Measurements from ENCODE around the gene CAV2.

The CAV2 gene

DNA sequence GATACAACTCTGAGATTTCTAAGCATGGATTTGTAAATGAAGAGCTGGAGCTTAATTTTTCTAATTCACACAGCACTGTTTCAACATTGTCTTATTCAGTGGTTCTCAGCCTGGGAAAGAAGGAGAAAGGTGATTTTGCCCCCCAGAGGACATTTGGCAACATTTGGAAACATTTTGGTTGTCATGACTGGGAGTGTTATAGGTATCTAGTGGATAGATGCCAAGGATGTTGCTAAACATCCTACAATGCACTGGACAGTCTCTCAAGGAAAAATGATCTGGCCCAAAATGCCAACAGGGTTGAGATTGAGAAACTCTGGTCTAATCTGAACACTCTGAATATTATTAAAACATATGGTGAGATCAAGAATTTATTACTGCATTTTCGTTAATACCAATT is 3.8 kb upstream of the CAV2 start:
- no peak for DNase-seq (ENCODE audit: low spot score)

DNA sequence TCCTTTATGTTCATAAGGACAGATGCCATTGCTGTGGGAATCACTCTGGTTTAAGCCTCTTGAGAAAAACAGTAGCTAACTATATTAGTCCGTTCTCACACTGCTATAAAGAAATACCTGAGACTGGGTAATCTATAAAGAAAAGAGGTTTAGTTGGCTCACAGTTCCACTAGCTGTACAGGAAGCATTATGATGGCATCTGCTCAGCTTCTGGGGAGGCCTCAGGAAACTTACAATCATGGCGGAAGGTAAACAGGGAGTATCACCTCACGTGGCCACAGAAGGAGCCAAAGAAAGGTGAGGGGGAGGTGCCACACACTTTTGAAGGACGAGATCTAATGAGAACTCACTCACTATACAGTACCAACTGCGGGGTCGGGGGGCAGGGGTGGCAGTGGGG is 2.9 kb upstream of the CAV2 start:
- no peak for DNase-seq (ENCODE audit: low spot score)

DNA sequence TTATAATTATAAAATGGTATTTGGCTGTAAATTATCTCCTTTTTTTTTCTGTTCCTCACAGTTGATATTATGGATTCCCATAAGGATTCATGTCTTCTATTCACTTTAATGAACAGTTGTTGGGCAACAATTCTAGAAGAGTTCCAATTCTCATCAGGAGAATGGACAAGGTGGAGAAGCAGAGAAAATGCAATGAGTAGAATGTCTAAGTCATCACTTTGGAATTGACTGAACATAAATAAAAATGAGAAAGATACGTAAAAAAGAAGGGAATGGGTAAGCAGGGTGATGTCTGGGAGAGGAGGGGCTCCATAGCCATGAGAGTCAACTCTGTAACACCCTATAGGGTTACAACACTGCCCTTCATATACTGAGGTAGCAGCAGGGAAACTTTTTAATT is 1.8 kb upstream of the CAV2 start:
- no peak for DNase-seq (ENCODE audit: low spot score)

DNA sequence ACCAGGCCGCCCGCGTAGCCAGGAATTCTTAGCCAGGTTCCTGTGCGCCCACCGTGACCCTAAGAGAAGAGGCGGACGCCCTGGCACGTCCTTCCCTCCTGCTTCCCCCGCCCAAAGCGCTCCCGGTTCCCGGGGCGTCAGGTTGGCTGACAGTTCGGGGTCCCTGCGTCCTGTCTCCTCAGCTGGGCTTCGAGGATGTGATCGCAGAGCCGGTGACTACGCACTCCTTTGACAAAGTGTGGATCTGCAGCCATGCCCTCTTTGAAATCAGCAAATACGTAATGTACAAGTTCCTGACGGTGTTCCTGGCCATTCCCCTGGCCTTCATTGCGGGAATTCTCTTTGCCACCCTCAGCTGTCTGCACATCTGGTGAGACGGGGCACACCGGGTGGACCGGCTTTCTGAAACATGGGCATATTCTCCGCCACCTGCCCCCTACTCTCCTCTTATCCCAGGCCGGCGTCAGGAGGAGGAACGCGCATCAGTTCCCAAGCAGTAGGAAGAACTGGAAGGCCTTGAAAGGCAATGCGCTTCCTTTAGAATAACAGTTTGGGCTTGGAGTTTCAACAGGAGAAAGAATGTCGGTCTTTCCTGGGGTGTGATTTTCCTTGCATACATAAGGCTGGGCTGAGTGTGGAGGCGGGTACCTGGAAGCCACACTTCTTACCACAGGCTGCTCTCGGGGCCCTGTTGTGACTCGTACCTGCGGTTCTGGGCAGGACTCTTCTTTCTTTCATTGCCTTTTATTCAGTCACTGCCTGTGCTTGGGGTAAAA is 728 bp downstream of the CAV2 start:
- peak; percentile 38 for DNase-seq (ENCODE audit: low spot score)

DNA sequence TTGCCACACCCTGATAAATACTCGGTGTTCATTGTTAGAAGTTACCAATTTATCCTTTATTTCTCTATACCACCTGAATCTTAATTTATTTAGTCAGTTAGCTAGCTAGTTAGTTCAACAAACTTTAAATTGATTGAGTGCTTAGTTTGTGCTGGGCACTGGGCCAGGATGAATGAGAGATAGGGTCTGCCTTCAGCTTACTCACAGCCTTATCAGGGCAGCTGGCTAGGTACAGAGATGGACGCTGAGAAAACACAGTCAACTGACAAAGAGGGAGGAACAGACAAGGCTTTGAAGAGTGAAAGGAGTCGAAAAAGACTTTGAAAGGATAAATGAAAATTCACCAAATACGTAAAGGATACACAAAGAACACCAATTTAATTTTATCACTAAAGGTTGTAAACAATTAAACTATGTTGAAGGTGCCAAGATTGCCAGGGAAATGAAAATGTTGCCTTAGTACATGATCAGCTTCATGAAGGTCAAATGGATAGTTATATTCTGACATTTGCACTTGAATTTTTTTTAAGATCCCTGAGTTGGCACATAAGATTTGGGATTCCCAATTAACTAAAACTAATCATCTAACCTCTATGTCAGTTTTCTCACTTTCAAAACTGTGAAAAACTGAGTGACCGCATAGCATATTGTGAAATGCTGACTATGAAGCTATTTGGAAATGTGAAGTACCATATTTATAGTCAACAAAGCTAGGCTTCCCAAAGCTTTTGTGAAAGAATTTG is 2.1 kb downstream of the CAV2 start:
- no peak for DNase-seq (ENCODE audit: low spot score)

DNA sequence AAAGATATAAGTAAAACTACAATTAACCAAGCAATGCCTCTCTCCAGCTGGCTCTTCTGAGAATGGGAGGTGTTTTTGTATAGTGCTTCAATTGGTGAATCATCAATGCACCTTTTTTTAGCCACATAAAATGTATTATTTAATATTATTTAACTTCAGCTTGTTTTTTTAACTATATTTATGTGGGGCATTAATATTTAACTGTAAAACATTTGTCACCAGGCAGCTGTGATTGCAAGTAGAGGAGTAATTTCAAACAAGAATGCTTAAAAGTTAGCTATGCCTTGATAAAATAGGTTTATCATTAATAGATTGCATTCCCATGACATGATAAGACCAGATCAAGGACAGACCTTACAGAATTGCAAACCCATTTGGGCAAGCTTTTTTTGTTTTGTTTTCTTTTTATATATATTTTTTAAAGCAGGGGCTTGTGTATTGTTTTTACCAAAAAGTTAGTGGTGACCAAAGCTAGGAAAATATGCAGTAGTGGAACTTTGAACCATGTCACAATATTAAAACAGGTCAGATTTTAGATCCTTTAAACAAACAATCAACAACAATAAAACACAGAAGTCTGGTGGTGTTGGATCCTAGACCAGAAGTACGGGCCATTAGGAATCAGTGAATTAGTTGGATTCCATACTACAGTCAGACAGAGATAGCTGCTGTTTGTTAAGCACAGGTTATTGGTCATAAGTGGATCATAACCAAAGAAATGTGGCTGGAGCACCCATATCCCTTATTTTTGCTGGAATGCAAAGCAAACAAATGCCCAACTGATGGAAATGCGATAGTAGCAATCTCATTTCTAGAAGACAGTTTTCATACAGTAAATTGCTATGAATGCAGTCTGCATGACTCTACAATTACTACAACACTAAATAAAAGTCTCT is 2.9 kb downstream of the CAV2 start:
- DNase-seq (ENCODE audit: low spot score): no peak

DNA sequence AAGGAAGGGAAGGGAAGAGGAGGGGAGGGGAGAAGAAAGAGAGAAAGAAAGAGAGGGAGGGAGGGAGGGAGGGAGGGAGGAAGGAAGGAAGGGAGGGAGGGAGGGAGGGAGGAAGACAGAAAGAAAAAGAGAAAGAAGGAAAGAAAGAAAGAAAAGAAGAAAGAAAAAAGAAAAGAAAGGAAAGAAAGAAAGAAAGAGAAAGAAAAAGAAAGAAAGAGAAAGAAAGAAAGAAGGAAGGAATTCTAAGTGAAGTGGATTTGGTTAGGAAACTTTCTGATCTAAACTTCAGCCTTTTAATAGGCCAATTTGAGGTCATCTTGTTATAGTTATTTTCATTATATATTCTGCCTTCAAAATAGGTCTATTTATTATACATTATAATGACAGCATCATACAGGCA is 4.3 kb downstream of the CAV2 start:
- DNase-seq (ENCODE audit: low spot score): no peak

DNA sequence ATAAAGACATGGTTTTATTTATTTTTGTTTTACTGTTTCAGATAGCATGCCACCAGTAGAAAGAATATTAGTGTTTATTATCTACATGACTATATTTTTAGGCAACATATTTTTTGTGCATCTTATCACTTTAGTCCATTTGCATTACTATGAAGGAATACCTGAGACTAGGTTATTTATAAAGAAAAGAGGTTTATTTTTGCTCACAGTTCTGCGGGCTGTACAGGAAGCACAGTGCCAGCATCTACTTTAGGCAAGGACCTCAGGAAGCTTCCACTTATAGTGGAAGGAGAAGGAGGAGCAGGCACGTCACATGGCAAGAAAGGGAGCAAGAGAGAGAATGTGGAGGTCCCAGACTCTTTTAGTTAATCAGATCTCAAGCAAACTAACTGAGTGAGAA is 5.7 kb downstream of the CAV2 start:
- no peak for DNase-seq (ENCODE audit: low spot score)

DNA sequence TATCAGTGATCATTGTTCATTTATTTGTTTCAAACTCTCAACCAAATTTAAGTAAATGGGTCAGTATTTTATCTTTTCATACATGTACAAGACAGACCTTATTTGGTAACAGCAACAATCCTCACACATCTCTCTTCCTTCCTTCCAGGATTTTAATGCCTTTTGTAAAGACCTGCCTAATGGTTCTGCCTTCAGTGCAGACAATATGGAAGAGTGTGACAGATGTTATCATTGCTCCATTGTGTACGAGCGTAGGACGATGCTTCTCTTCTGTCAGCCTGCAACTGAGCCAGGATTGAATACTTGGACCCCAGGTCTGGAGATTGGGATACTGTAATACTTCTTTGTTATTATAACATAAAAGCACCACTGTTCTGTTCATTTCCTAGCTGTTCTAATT is 6.3 kb downstream of the CAV2 start:
- no peak for DNase-seq (ENCODE audit: low spot score)

DNA sequence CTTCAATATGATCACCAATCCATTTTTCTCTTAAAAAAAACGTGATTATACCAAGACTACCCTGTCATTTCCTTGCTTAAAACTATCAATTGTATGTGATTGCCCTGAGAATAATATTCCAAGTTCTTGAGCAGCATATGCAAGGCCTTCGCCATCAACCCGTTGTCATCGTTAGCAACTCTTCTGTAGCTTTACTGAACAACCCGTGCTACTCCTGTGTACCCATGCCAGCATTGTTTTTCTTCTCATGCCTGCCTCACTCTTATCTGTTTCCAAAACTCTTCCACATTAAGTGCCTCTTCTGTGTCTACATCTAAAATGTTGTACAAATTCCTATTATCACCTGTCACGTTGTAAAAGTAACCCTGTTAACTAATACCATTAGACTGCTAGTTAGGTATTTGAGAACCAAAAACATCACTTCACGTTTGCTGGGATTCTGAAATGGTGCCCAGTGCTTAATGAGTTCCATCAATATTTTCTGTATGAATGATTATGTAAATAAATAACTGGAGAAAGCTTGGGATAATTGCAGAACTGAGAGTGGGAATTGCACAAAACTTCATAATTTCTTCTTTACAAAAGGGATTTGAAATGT is 10.5 kb downstream of the CAV2 start:
- DNase-seq (ENCODE audit: low spot score): no peak

DNA sequence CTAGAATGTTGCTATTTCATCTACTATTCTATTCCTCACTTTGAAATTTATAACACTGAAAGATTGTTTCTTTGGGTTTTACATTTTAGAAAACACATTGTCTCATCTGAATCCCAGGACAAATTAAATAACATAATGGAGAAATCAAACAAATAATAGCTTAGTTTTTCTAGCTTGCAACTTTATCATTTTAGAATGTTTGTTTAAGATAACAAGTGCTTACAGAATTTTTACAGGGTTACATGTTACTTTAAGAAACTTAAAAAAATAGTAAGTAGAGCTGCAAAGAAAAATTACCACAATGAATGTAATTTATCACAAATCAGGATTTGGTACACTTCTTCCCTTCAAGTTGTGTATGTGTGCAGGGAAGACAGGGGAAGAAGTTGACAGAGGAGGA is 11.3 kb downstream of the CAV2 start:
- DNase-seq (ENCODE audit: low spot score): no peak

DNA sequence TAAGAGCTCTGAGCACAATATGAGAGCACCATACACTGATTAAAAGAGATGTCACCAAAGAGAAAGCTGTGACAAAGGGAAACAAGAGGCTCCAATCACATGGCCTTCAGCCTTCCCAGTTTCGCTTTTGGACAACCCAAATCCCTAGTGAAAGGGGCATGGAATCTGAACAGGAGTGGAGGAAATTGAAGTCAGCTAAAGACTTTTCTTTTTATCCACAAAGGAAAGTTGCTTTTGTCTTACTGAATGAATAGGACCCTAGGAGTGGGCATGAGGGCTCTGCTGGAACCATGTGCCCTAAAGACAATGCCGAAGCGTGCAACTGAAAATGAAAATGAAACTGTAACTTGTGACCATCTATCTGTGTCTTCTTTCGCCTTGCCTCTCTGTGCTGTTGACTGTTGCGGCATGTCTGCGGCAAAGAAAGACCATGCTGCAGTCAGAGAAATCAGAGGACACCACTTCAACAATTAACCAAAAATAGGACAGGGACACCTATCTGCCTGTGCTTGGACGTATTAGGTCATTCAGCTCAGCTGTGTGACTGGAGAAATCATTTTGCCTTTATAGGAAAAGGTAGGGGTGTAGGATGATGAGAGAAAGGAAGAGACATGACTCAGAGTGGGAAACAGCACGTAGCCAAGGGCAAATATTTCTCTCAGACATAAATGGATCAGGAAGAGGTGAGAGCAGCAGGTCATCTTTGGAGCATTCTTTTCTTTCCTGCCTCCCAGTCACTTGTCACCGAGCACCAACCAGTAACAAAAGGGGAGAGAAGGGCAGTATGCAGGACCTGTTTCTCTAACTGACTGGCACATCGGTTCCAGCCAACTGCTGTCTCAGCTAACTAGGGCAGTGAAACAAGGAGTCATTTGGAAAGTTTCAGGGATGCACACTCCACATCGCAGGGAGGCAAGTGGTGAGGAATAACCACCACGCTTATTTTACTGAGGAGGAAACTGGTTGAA is 12.3 kb downstream of the CAV2 start:
- peak; percentile 34 for DNase-seq (ENCODE audit: low spot score)

DNA sequence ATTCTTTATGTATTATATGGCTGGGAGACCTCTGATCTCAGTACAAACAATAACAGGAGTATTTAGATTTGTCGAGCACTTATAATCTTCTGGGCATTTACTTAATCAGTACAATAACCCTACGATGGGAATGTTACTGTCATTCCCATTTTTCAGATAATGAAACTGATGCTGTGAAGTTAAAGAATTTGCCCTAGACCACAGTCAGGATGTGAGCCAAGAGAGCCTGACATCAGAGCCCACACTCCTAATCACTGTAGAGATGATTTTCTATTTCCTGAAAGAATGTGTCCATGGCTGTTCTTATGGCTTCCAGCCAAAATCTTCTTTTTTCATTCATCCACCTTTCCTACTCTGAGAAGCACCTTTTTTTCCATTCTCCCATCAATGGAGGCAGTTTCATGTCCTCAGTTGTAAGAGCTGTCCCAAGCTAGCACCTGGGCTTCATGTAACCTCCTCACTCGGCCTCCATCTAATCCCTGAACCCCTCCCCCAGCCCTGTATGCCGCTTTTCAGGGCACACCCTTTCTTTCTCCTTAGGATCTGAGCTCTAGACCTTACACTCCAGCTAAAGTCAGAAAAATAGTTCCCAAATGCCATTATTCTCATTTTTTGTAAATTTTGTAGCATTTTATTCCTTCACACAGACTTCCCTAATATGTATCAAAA is 13.1 kb downstream of the CAV2 start:
- DNase-seq (ENCODE audit: low spot score): no peak

DNA sequence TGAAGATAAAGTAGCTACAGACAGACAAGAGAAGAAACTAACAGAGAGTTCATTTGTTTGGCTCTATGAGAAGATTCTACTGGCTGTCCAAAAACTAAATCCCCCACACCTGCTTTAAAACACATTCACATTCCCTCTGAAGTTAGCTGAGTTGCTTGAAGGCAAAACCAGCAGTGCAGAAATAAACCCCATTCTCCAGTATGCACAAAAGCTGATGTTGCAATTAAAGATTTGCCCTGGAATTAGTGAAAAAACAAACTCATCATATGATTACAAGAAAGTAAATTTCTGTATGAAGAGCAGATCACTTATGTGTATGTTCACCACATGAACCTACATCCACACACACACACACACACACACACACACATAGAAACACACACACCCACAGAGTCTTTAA is 16.0 kb downstream of the CAV2 start:
- no peak for DNase-seq (ENCODE audit: low spot score)

DNA sequence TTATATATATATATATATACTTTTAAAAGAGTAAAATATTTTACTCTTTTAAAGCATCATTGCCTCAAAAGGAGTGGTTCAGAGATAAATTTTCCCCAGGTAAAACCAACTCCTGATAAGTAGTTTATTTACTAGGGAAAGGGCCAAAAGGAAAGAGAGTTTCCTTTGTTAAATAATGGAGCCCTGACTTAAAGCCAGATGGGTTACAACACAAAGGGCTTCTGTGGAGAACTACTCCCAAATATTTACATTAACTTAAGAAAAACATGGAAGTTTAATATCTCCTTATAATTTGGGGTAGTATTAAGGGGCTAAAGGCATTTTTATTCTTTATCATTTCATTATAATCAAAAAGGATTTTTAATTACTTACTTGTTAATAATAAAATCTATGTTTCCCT is 16.8 kb downstream of the CAV2 start:
- no peak for DNase-seq (ENCODE audit: low spot score)

DNA sequence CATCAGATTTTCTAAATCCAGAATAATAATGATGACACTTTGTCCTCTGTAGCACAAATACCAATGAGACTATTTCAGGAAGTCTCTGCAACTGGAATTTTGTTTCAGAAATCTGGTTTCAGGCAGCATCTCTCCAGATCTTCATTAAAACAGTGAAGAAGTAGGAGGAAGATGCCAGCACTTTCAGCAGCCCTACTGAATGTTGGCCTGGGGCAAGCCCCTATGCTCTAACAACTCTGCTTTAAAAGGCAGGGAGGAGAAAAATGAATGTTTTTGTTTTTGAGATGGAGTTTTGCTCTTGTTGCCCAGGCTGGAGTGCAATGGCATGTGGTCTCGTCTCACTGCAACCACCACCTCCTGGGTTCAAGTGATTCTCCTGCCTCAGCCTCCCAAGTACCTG is 18.1 kb downstream of the CAV2 start:
- no peak for DNase-seq (ENCODE audit: low spot score)

DNA sequence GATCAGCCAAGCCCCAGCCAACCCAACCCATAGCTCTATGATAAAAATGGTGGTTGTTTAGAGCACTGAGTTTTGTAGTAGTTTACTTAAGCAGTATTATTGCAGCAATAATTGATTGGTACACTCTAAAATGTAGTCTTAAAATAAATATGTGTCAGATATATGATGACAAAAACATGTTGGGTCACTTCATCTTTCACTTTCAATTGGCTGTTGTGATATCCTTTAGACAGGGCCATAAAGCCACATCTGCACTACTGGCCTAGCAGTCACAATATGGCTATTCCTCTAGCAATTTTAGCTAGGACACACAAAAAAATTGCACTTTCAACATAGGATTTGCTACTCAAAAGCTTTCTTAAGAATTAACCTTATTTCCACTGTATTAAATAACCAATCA is 19.4 kb downstream of the CAV2 start:
- DNase-seq (ENCODE audit: low spot score): no peak

DNA sequence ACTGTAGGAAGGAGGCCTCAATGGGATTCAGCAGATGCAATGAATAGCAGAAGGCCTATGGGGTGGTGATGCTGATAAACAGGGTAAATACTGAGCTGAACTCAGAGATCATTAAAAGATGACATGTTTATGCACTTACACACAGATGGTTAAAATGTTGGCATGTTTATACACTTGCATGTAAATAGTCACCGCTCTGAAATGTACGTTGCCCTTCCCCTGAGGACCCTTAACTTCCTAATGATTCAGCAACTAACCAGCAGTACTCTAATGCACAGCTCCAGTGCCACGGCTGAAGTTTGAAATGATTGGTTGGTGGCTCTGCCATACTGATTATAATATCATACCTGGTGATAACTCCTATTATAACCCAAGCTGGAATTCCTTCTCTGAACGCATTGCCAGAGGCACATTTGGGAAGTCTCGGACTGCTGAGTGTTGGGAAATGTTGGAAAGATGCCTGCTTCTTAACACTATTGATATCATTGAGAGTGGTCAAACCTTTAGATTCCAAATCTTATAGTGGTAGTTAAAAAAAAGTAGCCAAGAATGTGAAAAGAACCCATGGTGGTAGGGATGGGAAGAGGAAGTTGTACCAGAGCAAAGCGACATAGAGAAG is 21.6 kb downstream of the CAV2 start:
- no peak for DNase-seq (ENCODE audit: low spot score)

DNA sequence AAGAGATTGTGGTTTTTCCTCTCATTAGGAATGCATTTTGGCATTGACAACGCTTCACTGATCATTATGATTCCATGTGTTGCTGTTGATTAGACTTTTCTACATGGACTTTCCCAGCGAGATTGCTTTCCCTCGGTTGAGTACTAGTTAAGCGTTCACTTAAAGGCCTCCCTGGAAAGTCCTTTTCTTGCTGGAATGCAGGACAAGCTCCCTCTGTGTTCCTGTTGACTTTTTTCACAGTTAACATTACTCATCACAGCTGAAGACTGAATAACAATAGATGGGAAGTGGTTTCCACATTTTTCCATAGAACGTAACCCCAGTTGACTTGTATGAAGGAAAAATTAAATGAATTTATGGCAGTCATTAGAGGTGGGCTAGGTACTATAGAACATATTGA is 22.7 kb downstream of the CAV2 start:
- no peak for DNase-seq (ENCODE audit: low spot score)

DNA sequence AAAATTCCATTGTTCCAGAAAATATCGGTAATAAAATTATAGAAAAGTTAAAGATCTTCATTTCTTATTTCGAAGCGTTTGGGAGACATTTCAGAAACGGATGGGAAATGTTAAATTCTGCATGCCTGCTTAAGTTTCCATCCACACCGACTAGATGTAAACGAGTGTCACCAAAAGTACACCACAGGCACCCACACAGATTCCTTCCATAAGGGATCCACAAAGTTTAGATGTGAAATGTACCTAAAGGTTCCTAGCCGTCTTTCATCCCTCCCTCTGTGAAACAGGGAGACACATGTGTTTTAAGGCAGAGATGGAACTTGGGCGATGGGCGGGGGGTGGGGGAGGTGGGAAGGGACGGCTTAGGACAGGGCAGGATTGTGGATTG is 24.7 kb downstream of the CAV2 start:
- DNase-seq (ENCODE audit: low spot score): no peak
